IgD-negative memory B cell (primary cell): ENCODE measurements around the gene SLC37A1. TPM values are rescaled to one million over a fixed set of nuclear protein-coding genes. Genes with fewer than 3 reads are reported as not detected.

Experiments
- H3K27ac Mint-ChIP-seq, 3 donors: one replicate each; pipeline ENCODE4 v1.8.0; 2020 to 2022; ENCODE audit warnings: mild to moderate bottlenecking in 3 of 3, mixed read lengths in 3 of 3, moderate library complexity in 1 of 3
- H3K27me3 Mint-ChIP-seq: one replicate; pipeline ENCODE4 v1.8.0; 2021; ENCODE audit warnings: mixed read lengths
- H3K36me3 Mint-ChIP-seq: one replicate; pipeline ENCODE4 v1.8.0; 2020; ENCODE audit warnings: mild to moderate bottlenecking, mixed read lengths
- H3K4me1 Mint-ChIP-seq, 3 donors: one replicate each; pipeline ENCODE4 v1.8.0; 2020 to 2022; ENCODE audit warnings: mixed read lengths in 3 of 3, mild to moderate bottlenecking in 1 of 3
- H3K4me3 Mint-ChIP-seq, 4 donors: one replicate each; pipeline ENCODE4 v1.8.0; 2020 to 2022; ENCODE audit warnings: mild to moderate bottlenecking in 4 of 4, mixed read lengths in 4 of 4, moderate library complexity in 3 of 4
- H3K9me3 Mint-ChIP-seq, 3 donors: one replicate each; pipeline ENCODE4 v1.8.0; 2020 to 2021; ENCODE audit warnings: mixed read lengths in 3 of 3, mild to moderate bottlenecking in 1 of 3
- polyA plus RNA-seq: library from polyadenylated mRNA; unstranded; fragments of 300-500 nt; fragmentation: Illumina TruSeq; gene quantifications from one replicate; pipeline ENCODE4 v1.2.3, GENCODE V29; 2021

Gene SLC37A1
- polyA plus RNA-seq, 1 donor from 2014 or later = 14.8 TPM

DNA sequence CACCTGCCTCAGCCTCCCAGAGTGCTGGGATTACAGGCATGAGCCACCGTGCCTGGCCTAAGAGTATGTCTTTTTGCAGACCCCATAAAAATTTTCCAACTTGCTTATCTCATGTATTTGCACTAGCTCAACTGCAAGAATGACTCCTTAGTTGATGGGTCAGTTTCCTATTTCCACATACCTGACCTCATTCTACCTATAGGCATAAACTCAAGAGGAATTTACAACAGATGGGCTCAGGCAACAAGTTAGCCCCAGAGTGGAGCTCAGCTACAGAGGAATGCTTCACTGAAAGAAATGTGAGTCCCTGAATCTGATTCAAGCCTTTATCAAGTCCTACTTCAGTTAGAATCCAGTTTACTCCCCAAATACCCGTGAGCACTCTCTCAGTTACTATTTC is 5.3 kb upstream of the SLC37A1 start:
- Mint-ChIP-seq H3K4me1 (peaks cover 15 to 25% (median 19%) of the 10 kb centered on the region in 3 donors), H3K27me3 (no peaks in the 10 kb centered on the region), H3K4me3 (no peak overlapping the region), H3K9me3 (no peaks in the 10 kb centered on the region), H3K27ac (no peak overlapping the region), H3K36me3 (no peaks in the 10 kb centered on the region)

DNA sequence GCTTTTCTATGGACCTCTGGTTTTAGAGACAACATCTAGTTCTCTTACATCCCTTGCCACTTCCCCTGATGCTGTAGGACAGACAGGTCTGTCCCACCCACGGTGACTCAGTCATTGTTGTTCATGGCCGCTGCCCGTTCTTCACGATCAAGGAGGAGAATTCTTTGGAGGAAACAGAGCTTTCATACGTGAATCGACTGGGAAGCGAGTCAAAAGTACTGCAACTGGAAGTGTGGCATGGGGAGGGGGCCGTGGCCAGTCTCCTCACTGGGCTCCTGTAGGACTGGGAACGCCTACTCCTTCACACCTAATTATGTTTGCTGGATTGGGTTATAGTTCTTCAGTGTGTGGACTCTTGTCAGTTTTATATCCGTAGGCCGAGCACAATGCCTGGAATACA is 4.4 kb upstream of the SLC37A1 start:
- H3K4me3 Mint-ChIP-seq = peak overlapping the region in 1 of 4 donors; percentile 3
- peaks cover 9 to 17% (median 11%) of the 10 kb centered on the region in 3 donors for H3K4me1 Mint-ChIP-seq
- no peaks in the 10 kb centered on the region for H3K27me3 Mint-ChIP-seq
- H3K27ac Mint-ChIP-seq = no peak overlapping the region
- H3K9me3 Mint-ChIP-seq = no peaks in the 10 kb centered on the region
- H3K36me3 Mint-ChIP-seq = no peaks in the 10 kb centered on the region

DNA sequence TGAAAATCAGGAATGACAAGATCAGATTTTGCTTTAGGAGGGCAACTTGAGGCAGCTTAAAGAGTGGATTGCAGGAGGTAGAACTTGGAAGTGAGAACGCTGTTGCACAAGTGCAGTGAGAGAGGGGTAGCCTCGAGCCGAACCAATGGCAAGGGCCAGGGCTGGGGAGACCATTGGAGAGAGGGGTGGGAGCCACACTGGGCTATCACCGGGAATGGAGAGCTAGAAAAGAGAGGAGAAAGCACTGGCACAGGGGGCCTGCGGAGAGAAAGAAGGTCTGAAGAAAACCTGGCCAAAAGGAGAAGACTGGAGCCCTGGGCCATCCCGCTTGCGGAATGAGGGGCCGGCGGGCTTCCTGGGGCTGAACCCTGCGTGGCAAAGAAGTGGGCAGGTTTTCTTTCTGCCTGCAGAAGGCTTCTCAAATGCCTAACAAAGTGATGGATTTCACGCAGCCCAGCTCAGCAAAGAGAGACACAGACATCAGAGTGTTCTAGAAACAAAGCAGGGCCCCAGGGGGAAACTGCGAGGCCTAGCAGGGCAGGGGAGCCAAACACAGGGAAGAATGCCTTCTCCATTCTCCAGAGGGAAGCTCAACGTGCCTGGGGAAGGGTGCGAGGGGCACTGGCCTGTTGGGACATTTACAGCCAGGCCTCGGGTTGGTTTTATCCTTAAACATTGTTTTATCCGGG is 1.2 kb upstream of the SLC37A1 start:
- Mint-ChIP-seq H3K9me3 (no peaks in the 10 kb centered on the region), H3K4me3 (peak overlapping the region; percentile 73 to 95 (median 86)), H3K27me3 (no peaks in the 10 kb centered on the region), H3K4me1 (peaks cover 14 to 33% (median 26%) of the 10 kb centered on the region in 3 donors), H3K36me3 (no peaks in the 10 kb centered on the region), H3K27ac (peak overlapping the region; percentile 89 to 98 (median 91))

DNA sequence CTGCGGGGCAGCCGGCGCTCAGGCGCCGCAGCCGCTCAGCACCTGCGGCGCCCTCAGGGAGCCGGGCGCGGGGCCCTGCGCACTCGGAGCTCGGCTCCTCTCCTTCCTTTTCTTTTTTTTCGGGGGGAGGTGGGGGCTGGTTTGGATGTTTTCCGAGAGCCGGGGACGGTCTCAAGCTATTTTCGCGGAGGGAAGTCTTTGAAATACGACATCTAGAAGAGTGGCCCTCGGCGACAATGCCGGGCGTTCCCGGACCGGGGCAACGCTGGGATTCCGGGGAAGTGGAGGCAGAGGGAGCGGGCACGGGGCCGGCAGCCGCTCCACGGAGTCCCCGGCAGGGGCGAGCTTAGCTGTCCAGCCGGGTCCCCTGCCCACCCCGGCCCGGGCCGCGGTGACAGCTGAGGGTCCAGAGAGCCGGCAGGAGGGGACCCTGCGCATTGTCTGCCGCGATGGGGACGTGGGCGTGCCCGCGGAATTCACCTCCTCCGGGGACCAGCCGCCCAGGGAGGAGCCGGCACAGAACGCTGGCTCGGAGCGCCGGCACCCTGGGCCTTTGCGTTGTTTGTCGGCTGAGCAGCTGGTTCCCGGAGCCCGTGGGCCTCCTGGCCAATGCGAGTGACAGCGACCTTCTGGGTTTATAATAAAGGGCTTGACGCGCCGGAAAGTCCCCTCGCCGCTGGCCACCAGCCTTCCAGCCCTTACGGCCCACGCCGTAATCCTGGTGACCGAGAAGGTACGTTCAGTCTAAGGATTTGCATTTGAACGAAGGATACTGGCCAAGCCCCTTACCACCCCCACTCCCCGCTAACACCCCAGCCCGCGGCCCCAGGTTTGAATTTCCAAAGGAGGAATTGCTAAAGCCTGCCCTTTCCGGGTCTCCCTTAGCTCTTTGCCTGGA is 582 bp downstream of the SLC37A1 start:
- Mint-ChIP-seq H3K27ac (peak overlapping the region; percentile 77 to 93 (median 90)), H3K4me1 (peaks cover 19 to 40% (median 30%) of the 10 kb centered on the region in 3 donors), H3K4me3 (peak overlapping the region; percentile 90 to 95 (median 92)), H3K9me3 (no peaks in the 10 kb centered on the region), H3K36me3 (peaks cover 2% of the 10 kb centered on the region), H3K27me3 (no peaks in the 10 kb centered on the region)

DNA sequence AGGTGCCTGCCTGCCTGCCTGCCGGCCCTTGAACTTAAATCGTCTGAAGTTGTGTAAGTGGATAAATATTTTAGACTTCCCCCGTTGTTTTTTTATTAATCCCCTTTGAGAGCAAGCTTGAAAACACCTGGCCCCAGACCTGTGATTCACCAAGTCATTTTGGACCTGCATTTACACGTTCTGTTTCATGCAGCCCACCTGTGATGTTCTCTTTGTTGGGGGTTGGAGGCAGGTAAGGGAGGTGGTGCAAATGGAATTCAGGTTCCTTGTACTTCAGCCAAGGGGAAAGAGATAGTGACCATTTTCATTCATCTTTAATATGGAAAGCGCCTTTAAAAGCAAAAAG is 1.2 kb downstream of the SLC37A1 start:
- no peaks in the 10 kb centered on the region for H3K27me3 Mint-ChIP-seq
- H3K4me3 Mint-ChIP-seq = peak overlapping the region; percentile 90 to 95 (median 92)
- H3K9me3 Mint-ChIP-seq = no peaks in the 10 kb centered on the region
- H3K4me1 Mint-ChIP-seq = peaks cover 20 to 41% (median 30%) of the 10 kb centered on the region in 3 donors
- peak overlapping the region; percentile 41 to 93 (median 77) for H3K27ac Mint-ChIP-seq
- peaks cover 3% of the 10 kb centered on the region for H3K36me3 Mint-ChIP-seq

DNA sequence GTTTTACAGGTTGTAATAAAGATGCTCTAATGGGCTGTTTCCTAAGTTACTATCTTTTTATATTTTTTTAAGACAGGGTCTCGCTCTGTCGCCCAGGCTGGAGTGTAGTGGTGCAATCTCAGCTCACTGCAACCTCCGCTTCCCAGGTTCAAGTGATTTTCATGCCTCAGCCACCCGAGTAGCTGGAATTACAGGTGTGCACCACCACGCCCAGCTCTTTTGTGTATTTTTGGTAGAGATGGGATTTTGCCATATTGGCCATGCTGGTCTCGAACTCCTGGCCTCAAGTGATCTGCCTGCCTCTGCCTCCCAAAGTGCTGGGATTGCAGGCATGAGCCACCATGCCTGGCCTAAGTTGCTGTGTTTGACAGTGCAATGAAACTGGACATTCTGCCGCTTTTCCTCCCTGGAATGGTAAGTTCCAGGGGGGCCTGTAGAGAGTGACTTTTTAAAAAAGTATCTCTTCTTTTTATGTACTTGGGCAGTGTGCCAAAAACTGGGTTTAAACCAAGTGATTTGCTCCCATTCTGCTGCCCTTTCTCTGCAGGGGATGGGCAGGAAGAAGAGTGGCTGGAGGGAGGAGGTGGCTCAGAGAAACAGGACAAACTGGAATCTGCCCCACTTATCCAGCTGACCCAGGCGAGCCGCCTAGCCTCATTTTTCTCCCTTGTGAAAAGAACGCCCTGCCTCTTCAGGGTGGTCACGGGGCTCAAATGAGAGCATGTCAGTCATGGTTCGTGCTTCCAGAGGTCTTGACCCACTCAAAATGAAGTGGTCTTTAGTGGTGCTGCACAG is 2.3 kb downstream of the SLC37A1 start:
- H3K27me3 Mint-ChIP-seq = no peaks in the 10 kb centered on the region
- H3K9me3 Mint-ChIP-seq = no peaks in the 10 kb centered on the region
- H3K4me1 Mint-ChIP-seq = peaks cover 31 to 47% (median 34%) of the 10 kb centered on the region in 3 donors
- peaks cover 3% of the 10 kb centered on the region for H3K36me3 Mint-ChIP-seq
- H3K4me3 Mint-ChIP-seq = peak overlapping the region; percentile 90 to 95 (median 92)
- peak overlapping the region in 2 of 3 donors; percentile 77 to 93 for H3K27ac Mint-ChIP-seq

DNA sequence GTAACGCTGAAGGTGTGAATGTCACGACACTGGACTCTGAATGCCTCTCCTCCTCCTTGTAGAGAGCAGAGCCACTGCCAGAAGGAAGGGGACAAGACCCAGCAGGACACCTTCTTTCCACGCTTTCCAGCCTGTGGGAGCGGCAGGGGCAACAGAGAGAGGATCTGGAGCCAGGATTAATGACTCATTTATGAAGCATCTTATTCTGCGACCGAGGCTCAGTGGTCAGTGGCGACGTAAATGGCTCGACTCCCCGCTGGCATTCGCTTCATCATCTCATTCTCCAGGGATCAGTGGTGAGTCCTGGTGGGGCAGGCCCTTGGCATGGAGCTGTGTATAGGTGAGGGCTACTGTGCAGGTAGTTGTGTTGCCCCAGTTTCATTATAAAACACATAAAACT is 4.6 kb downstream of the SLC37A1 start:
- peak overlapping the region in 1 of 4 donors; percentile 55 for H3K4me3 Mint-ChIP-seq
- H3K27me3 Mint-ChIP-seq = no peaks in the 10 kb centered on the region
- H3K36me3 Mint-ChIP-seq = peaks cover 10% of the 10 kb centered on the region
- peaks cover 31 to 49% (median 40%) of the 10 kb centered on the region in 3 donors for H3K4me1 Mint-ChIP-seq
- peak overlapping the region in 2 of 3 donors; percentile 14 to 39 for H3K27ac Mint-ChIP-seq
- no peaks in the 10 kb centered on the region for H3K9me3 Mint-ChIP-seq

DNA sequence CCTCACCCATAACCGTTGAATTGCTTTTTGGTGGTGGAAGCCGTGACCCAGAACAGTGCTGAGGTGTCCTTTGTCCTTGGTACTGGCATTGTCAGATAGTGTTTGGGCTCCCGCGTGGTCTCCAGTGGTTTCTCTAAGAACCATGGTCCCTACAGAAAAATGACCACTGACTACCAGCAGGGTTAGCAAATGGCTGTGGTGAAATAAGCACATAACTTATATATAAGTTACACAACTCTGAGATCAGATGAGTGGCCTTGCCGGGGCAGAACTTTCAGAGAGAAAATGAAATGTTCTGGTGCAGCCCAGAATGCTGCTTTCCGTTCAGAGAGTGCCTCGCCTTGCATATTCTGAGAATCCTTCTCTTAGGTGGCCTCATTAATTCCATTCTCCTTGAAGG is 5.0 kb downstream of the SLC37A1 start:
- no peaks in the 10 kb centered on the region for H3K9me3 Mint-ChIP-seq
- peaks cover 10% of the 10 kb centered on the region for H3K36me3 Mint-ChIP-seq
- H3K27me3 Mint-ChIP-seq = no peaks in the 10 kb centered on the region
- peak overlapping the region in 1 of 4 donors; percentile 70 for H3K4me3 Mint-ChIP-seq
- peak overlapping the region in 1 of 3 donors; percentile 63 for H3K27ac Mint-ChIP-seq
- peaks cover 31 to 50% (median 40%) of the 10 kb centered on the region in 3 donors for H3K4me1 Mint-ChIP-seq

DNA sequence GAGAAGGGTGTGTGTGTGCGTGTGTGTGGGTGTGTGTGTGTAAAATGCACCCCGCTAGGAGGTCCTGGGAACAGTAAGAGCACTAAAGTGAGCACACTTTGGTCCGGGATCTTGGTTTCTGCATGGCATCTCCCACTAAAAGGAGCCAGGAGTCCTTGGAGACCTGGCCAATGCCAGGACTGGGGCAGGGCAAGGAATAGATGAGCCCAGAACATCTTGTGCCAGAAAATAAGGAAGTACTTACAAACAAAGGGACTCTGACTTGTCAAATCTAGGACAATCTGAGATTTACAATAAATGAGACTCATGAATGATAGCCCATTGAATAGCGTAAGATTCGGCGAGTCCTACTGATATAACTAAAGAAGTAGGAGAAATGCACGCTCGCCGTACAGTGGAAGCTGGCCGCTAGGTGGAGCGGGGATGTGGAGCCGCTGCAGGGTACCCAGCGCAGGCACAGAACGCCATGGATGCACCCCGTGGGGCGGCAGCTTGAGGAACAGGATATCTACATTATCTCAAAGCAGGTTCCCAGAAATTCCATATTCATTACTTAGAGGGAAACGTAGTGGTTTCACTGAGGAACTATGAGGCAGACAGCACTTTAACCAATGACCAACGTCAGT is 7.1 kb downstream of the SLC37A1 start:
- no peaks in the 10 kb centered on the region for H3K27me3 Mint-ChIP-seq
- H3K4me3 Mint-ChIP-seq = peak overlapping the region in 1 of 4 donors; percentile 70
- no peaks in the 10 kb centered on the region for H3K9me3 Mint-ChIP-seq
- peaks cover 37 to 58% (median 48%) of the 10 kb centered on the region in 3 donors for H3K4me1 Mint-ChIP-seq
- peaks cover 16% of the 10 kb centered on the region for H3K36me3 Mint-ChIP-seq
- H3K27ac Mint-ChIP-seq = peak overlapping the region in 2 of 3 donors; percentile 2 to 69

DNA sequence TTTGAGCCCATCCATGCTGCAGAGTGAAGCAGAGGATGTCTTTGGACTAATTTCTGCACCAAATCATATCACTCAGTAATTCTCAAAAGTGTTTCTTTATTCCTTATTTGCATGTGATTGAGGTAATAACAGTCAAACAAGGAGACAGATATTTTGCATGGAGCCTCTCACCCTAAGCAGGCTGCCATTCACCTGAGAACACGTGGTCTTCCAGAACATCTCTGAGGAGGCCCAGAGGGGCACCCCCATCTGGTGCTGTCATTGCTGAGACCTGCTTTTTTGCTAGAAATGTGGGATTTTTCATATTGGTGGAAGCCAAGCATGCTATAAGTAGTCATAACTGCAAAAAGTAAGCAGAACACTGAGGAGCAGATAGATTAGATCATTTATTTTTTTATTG is 7.7 kb downstream of the SLC37A1 start:
- H3K27me3 Mint-ChIP-seq = no peaks in the 10 kb centered on the region
- H3K9me3 Mint-ChIP-seq = no peaks in the 10 kb centered on the region
- H3K4me1 Mint-ChIP-seq = peaks cover 43 to 57% (median 48%) of the 10 kb centered on the region in 3 donors
- peak overlapping the region in 1 of 4 donors; percentile 24 for H3K4me3 Mint-ChIP-seq
- H3K36me3 Mint-ChIP-seq = peaks cover 19% of the 10 kb centered on the region
- H3K27ac Mint-ChIP-seq = peak overlapping the region in 1 of 3 donors; percentile 63

DNA sequence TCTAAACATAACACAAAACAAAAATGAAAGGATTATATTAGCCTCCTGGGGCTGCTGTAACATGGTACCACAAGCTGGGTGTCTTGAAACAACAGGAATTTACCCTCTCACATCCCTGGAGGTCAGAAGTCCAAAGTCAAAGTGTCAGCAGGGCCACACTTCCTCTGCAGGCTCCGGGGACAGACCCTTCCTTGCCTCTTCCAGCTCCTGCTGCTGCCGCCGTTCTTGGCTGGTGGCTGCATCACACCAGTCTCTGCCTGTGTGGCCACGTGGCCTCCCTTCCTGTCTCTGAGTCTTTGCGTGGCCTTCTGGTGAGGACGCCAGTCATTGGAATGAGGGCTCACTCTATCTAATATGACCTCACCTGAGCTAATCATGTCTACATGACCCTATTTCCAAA is 8.2 kb downstream of the SLC37A1 start:
- Mint-ChIP-seq H3K27ac (peak overlapping the region in 2 of 3 donors; percentile 63 to 85), H3K9me3 (no peaks in the 10 kb centered on the region), H3K36me3 (peaks cover 19% of the 10 kb centered on the region), H3K4me1 (peaks cover 46 to 56% (median 47%) of the 10 kb centered on the region in 3 donors), H3K4me3 (peak overlapping the region in 2 of 4 donors; percentile 1 to 25), H3K27me3 (no peaks in the 10 kb centered on the region)

DNA sequence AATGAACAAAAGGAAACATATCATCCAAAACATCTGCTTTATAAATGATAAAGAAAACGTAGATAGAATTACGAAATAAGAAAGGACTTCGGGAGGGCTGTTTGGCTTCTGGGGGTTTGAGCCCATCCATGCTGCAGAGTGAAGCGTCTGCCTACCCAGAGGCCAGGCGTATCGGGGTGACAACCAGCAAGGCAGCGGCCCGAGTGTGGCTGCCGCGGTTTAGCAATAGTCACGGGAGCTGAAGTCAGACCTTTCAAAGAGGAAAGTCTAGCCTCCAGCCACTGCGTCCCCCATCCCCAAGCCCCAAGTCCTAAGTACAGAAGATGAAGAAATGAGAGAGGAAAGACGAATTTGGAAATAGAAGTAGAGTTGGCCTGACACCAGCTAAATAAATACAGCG is 8.6 kb downstream of the SLC37A1 start:
- Mint-ChIP-seq H3K27me3 (no peaks in the 10 kb centered on the region), H3K9me3 (no peaks in the 10 kb centered on the region), H3K36me3 (peaks cover 19% of the 10 kb centered on the region), H3K27ac (peak overlapping the region in 2 of 3 donors; percentile 63 to 85), H3K4me3 (peak overlapping the region in 1 of 4 donors; percentile 25), H3K4me1 (peaks cover 45 to 55% (median 46%) of the 10 kb centered on the region in 3 donors)

DNA sequence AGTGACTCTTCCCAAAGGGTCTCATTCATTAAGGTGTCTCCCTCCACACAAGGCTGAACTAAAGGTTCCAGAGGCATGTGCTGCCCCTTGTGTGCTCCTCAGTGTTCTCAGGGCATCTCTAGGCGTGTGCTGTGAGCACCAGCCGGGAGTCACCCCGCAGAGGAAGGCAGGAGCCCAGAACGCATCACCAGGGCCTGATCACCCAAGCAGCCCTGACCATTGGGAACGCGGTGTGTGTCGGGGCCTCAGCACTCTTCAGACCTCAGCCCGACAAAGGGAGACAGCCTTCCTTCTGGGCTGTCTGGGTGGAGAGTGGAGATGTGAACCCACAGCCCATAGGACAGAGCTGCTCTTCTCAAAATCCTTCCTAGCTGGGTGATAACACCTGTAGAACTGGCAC is 9.1 kb downstream of the SLC37A1 start:
- peak overlapping the region; percentile 63 to 98 (median 97) for H3K27ac Mint-ChIP-seq

DNA sequence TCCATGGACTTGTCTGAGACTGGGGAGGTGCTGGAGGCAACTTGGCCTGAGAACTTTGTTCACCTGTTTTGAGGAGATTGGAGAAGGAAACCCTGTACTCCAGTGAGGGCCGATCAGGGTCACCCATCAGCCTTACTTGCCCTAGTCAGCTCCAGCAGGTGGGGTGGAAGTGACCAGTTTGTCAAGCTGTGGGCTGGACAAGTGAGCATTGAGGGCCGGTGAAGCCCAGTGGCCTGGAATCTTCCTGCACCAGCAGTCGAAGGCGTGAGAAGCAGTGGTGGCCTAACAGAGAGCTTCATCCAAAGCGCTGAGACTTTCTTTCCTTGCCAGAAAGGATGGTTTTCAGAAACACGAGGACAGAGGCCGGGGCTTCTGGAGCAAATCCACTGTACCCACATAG is 9.6 kb downstream of the SLC37A1 start:
- Mint-ChIP-seq H3K27me3 (no peaks in the 10 kb centered on the region), H3K4me1 (peaks cover 50 to 61% (median 53%) of the 10 kb centered on the region in 3 donors), H3K27ac (peak overlapping the region; percentile 63 to 98 (median 97)), H3K9me3 (no peaks in the 10 kb centered on the region), H3K4me3 (peak overlapping the region in 1 of 4 donors; percentile 66), H3K36me3 (peaks cover 19% of the 10 kb centered on the region)

More for the DNA sequence above, 9.1 kb downstream of the SLC37A1 start:
- H3K36me3 Mint-ChIP-seq = peaks cover 19% of the 10 kb centered on the region
- no peaks in the 10 kb centered on the region for H3K9me3 Mint-ChIP-seq
- H3K27me3 Mint-ChIP-seq = no peaks in the 10 kb centered on the region
- peaks cover 47 to 58% (median 49%) of the 10 kb centered on the region in 3 donors for H3K4me1 Mint-ChIP-seq
- H3K4me3 Mint-ChIP-seq = peak overlapping the region in 3 of 4 donors; percentile 25 to 82 (median 66)
